PC-3 (cell line): ENCODE measurements around the gene GPD1L. TPM values are rescaled to one million over a fixed set of nuclear protein-coding genes. Genes with fewer than 3 reads are reported as not detected.

Experiments
- ATAC-seq: fragments of 200-7000 bp; cut with Tn5 transposase; 2 replicates; pipeline ENCODE4 v1.9.1; 2020; ENCODE audit warnings: mild to moderate bottlenecking, moderate library complexity
- BruUV-seq: library from RNA; stranded (reverse); fragments of 400-500 nt; replicated peaks from 2 replicates; lab custom pipeline; 2021; lab: Mats Ljungman, UMichigan
- CTCF ChIA-PET: fragments of 300-600 bp; sonication (Branson Sonifier 250); formaldehyde crosslinking; loops from one replicate; lab custom pipeline; 2022; ENCODE audit warnings: antibody characterized with exemption; lab: Charles Lee
- POLR2A ChIA-PET: fragments of 300-600 bp; sonication (Branson Sonifier 250); formaldehyde crosslinking; loops from one replicate; lab custom pipeline; 2022; ENCODE audit warnings: antibody characterized with exemption; ENCODE audit not compliant: unreplicated experiment; lab: Charles Lee
- DNase-seq: peaks from one replicate; pipeline ENCODE4 v3.0.0-alpha.2; 2015
- H2AFZ ChIP-seq: fragments of 300-600 bp; sonication (generic); 2 replicates; pipeline ENCODE4 v1.6.0; 2016; ENCODE audit warnings: antibody characterized with exemption, low read length
- H3F3A ChIP-seq: fragments of 300-600 bp; sonication (generic); one replicate; pipeline ENCODE4 v1.6.0; 2017; ENCODE audit warnings: antibody characterized with exemption, low read length, control low read depth, mild to moderate bottlenecking; ENCODE audit not compliant: unreplicated experiment
- H3K27ac ChIP-seq: fragments of 300-600 bp; sonication (generic); 2 replicates; pipeline ENCODE4 v1.5.1; 2016; ENCODE audit warnings: mild to moderate bottlenecking, low read length
- H3K27me3 ChIP-seq: fragments of 300-600 bp; sonication (generic); 2 replicates; pipeline ENCODE4 v1.6.1; 2016; ENCODE audit warnings: low read length, mixed read lengths
- H3K36me3 ChIP-seq: fragments of 300-600 bp; sonication (generic); 2 replicates; pipeline ENCODE4 v1.6.1; 2016; ENCODE audit warnings: low read depth, mixed run types, low read length, mixed read lengths
- H3K4me1 ChIP-seq: fragments of 300-600 bp; sonication (generic); 2 replicates; pipeline ENCODE4 v1.5.1; 2016; ENCODE audit warnings: low read length; ENCODE audit not compliant: insufficient read depth
- H3K4me2 ChIP-seq: fragments of 300-600 bp; sonication (generic); 2 replicates; pipeline ENCODE4 v1.6.0; 2016; ENCODE audit warnings: low read length
- H3K4me3 ChIP-seq: fragments of 300-600 bp; sonication (generic); 2 replicates; pipeline ENCODE4 v1.5.1; 2016; ENCODE audit warnings: mild to moderate bottlenecking, low read length, mixed read lengths
- H3K79me2 ChIP-seq: fragments of 300-600 bp; sonication (generic); 2 replicates; pipeline ENCODE4 v1.6.1; 2017; ENCODE audit warnings: low read length, mixed read lengths
- H3K9ac ChIP-seq: fragments of 300-600 bp; sonication (generic); 2 replicates; pipeline ENCODE4 v1.6.0; 2016; ENCODE audit warnings: mild to moderate bottlenecking, low read length
- H3K9me2 ChIP-seq: fragments of 300-600 bp; sonication (generic); replicated peaks from 2 replicates; pipeline ENCODE4 v1.6.1; 2016; ENCODE audit warnings: mixed run types, low read length, mixed read lengths
- H3K9me3 ChIP-seq: fragments of 300-600 bp; sonication (generic); 2 replicates; pipeline ENCODE4 v1.6.1; 2016; ENCODE audit warnings: low read length, mixed read lengths
- H4K20me1 ChIP-seq: fragments of 300-600 bp; sonication (generic); 2 replicates; pipeline ENCODE4 v1.6.1; 2016; ENCODE audit warnings: low read length, mixed read lengths
- EZH2 ChIP-seq: fragments of 300-600 bp; sonication (generic); IDR thresholded peaks from one replicate; pipeline ENCODE4 v1.6.1; 2017; ENCODE audit warnings: antibody characterized with exemption, mild to moderate bottlenecking, low read length; ENCODE audit not compliant: unreplicated experiment
- EZH2phosphoT487 ChIP-seq: fragments of 300-600 bp; sonication (generic); IDR thresholded peaks from 2 replicates; pipeline ENCODE4 v1.6.1; 2018; ENCODE audit warnings: mild to moderate bottlenecking, antibody characterized with exemption, low read length, borderline replicate concordance
- intact Hi-C: fragments of 100-400 bp; cut with micrococcal nuclease; formaldehyde crosslinking; loops from 2 replicates; pipeline ENCODE4 v1.9.0; 2023
- total RNA-seq: library from RNA; depleted of rRNA; stranded (reverse); fragments of >200 nt; gene quantifications from 2 replicates; pipeline ENCODE4 v1.2.3, GENCODE V29; 2014
- TF ChIP-seq, protein P1 (sequence below): fragments of 300-600 bp; sonication (generic); conservative IDR thresholded peaks from 2 replicates; pipeline ENCODE4 v1.5.1; 2017; ENCODE audit warnings: antibody characterized with exemption, low read depth, mild to moderate bottlenecking, low read length

Gene GPD1L
- total RNA-seq, 1 experiment from 2014 or later, result 33.7 TPM

DNA sequence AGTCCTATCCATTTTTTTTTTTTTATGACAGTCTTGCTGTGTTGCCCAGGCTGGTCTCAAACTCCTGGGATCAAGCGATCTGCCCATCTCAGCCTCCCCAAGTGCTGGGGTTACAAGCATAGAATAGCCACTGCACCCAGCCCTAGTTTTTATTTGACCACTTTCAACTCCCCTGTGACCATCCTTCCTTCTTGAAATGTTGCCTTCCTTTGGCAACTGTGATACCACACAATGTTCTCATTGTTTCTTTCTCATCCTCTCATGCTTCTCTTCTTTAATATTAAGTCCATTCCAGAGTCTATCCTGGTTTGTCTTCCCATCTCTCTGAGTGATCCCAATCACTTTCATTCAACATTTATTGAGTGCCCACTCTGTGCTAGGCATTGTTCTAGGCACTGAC lies 7.9 kb upstream of the GPD1L start:
- intact Hi-C loops, result no loop called here
- Histone ChIP-seq H3K4me3 (no peak overlapping the region), H4K20me1 (no peaks in the 10 kb centered on the region), H3K9me3 (peaks cover 3% of the 10 kb centered on the region; the same call in 1 of the 2 replicates), H3F3A (no peaks in the 10 kb centered on the region), H3K36me3 (peaks cover 4% of the 10 kb centered on the region; the same call in 1 of the 2 replicates), H3K9ac (no peak overlapping the region), H3K27ac (no peak overlapping the region), H3K4me2 (no peak overlapping the region), H3K79me2 (no peaks in the 10 kb centered on the region), H3K9me2 (no peaks in the 10 kb centered on the region), H3K27me3 (no peaks in the 10 kb centered on the region), H2AFZ (no peak overlapping the region), H3K4me1 (no peaks in the 10 kb centered on the region)
- DNase-seq (no peak), ATAC-seq (no peak)
- ChIA-PET POLR2A (no interaction called here), CTCF (no interaction called here)
- BruUV-seq, result no TSS peak
- TF ChIP-seq EZH2, result no peak
- TF ChIP-seq, protein P1, sequence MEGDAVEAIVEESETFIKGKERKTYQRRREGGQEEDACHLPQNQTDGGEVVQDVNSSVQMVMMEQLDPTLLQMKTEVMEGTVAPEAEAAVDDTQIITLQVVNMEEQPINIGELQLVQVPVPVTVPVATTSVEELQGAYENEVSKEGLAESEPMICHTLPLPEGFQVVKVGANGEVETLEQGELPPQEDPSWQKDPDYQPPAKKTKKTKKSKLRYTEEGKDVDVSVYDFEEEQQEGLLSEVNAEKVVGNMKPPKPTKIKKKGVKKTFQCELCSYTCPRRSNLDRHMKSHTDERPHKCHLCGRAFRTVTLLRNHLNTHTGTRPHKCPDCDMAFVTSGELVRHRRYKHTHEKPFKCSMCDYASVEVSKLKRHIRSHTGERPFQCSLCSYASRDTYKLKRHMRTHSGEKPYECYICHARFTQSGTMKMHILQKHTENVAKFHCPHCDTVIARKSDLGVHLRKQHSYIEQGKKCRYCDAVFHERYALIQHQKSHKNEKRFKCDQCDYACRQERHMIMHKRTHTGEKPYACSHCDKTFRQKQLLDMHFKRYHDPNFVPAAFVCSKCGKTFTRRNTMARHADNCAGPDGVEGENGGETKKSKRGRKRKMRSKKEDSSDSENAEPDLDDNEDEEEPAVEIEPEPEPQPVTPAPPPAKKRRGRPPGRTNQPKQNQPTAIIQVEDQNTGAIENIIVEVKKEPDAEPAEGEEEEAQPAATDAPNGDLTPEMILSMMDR, result no peak
- no peak for TF ChIP-seq EZH2phosphoT487

DNA sequence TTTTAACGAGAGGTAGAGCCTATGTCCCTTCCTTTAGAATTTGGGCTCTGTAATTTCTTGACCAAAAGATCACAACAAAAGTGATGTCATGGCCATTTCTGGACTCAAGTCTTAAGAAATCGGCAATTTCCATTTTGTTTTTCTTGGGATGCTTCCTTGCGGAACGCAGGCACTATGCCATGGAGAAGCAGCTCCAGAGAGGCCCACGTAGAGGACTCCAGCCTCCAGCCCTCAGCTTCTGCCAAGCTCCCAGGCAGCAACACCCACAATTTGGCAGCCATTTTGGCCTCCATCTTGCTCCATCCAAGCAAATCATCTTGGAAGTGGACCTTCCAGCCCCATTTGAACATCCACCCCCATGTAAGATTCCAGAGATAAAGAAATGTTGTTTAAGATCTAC lies 6.0 kb upstream of the GPD1L start:
- Histone ChIP-seq H3K9me2 (no peaks in the 10 kb centered on the region), H3K4me1 (peaks cover 13% of the 10 kb centered on the region), H3K27ac (no peak overlapping the region), H3K4me3 (no peak overlapping the region), H3K27me3 (no peaks in the 10 kb centered on the region), H2AFZ (no peak overlapping the region), H3K9ac (no peak overlapping the region), H3K9me3 (peaks cover 3% of the 10 kb centered on the region; the same call in 1 of the 2 replicates), H3K4me2 (no peak overlapping the region), H3K36me3 (peaks cover 4% of the 10 kb centered on the region; the same call in 1 of the 2 replicates), H3F3A (no peaks in the 10 kb centered on the region), H4K20me1 (no peaks in the 10 kb centered on the region), H3K79me2 (no peaks in the 10 kb centered on the region)
- POLR2A ChIA-PET, result no interaction called here
- CTCF ChIA-PET, result interaction anchor here (0.7 kb wide), 1 partner anchor 319 kb away, joined by 12 read pairs; no protein-coding TSS in a partner anchor
- ATAC-seq (no peak), DNase-seq (no peak)
- intact Hi-C loops, result no loop called here
- no TSS peak for BruUV-seq
- TF ChIP-seq EZH2phosphoT487 (no peak), EZH2 (no peak)
- TF ChIP-seq, protein P1, result no peak

DNA sequence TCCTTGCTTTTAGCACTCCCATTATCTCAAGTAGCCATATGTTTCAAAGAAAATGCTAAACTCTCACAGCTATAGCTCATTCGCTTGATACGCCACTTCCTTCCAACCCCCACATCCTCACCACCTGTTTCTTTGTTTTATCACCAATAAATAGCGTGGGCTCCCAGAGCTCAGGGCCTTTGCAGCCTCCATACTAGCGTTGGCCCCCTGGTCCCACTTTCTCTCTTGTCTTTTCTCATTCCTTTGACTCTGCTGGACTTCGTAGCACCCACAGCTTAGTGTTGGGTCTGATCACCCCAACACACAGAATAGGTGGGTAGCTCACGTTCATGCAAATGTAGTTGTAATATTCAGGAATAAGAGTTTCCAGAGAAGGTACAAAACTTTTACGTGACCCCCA lies 4.1 kb upstream of the GPD1L start:
- no peak overlapping the region for H3K27ac ChIP-seq
- TF ChIP-seq, protein P1, result no peak
- H3F3A ChIP-seq, result no peaks in the 10 kb centered on the region
- DNase-seq, result no peak
- no peaks in the 10 kb centered on the region for H4K20me1 ChIP-seq
- ATAC-seq, result no peak
- H3K4me1 ChIP-seq, result peaks cover 24% of the 10 kb centered on the region
- ChIA-PET POLR2A (no interaction called here), CTCF (no interaction called here)
- H3K79me2 ChIP-seq, result peaks cover 6% of the 10 kb centered on the region
- no peak overlapping the region for H2AFZ ChIP-seq
- H3K9me2 ChIP-seq, result no peaks in the 10 kb centered on the region
- H3K9me3 ChIP-seq, result peaks cover 3% of the 10 kb centered on the region; the same call in 1 of the 2 replicates
- no peak overlapping the region for H3K4me2 ChIP-seq
- no peaks in the 10 kb centered on the region for H3K27me3 ChIP-seq
- H3K9ac ChIP-seq, result no peak overlapping the region
- no peak overlapping the region for H3K4me3 ChIP-seq
- intact Hi-C loops, result no loop called here
- no TSS peak for BruUV-seq
- H3K36me3 ChIP-seq, result peaks cover 4% of the 10 kb centered on the region; the same call in 1 of the 2 replicates
